Breast epithelium (tissue), 4 donors: ENCODE measurements around the gene AEBP2. TPM values are rescaled to one million over a fixed set of nuclear protein-coding genes. Genes with fewer than 3 reads are reported as not detected.

Experiments used
- DNase-seq, 2 donors: peaks; one replicate each; pipeline ENCODE4 v3.0.0-alpha.2; 2019; ENCODE audit warnings: low spot score in 2 of 2
- H3K27ac ChIP-seq, 2 donors: fragments of 200-600 bp; sonication (generic) in 1 of 2; one replicate each; pipeline ENCODE4 v1.5.1; 2016 to 2019; ENCODE audit warnings: mild to moderate bottlenecking in 1 of 2
- H3K27me3 ChIP-seq, 2 donors: fragments of 200-600 bp; sonication (generic) in 1 of 2; one replicate each; pipeline versions ENCODE4 v1.5.1 to v1.6.0; 2017 to 2019; ENCODE audit warnings: control low read depth in 1 of 2, mild to moderate bottlenecking in 1 of 2
- H3K36me3 ChIP-seq: fragments of 200-600 bp; one replicate; pipeline ENCODE4 v1.5.1; 2019
- H3K4me1 ChIP-seq, 2 donors: fragments of 200-600 bp; sonication (generic); one replicate each; pipeline ENCODE4 v1.5.1; 2016 to 2019; ENCODE audit warnings: control low read depth in 1 of 2
- H3K4me3 ChIP-seq, 3 donors: fragments of 200-600 bp; sonication (generic); 1 replicate in 2 of 3; 2 replicates in 1 of 3; pipeline ENCODE4 v1.5.1; 2016 to 2019; ENCODE audit warnings: mild to moderate bottlenecking in 3 of 3, moderate library complexity in 2 of 3
- H3K9me3 ChIP-seq, 2 donors: fragments of 200-600 bp; sonication (generic) in 1 of 2; one replicate each; pipeline ENCODE4 v1.5.1; 2016 to 2019; ENCODE audit warnings: control low read depth in 1 of 2
- CTCF ChIP-seq, 3 donors: fragments of 450-650 bp; IDR thresholded peaks; one replicate each; pipeline ENCODE4 v1.5.1; 2016 to 2017; ENCODE audit warnings: antibody characterized with exemption in 3 of 3, mild to moderate bottlenecking in 3 of 3, moderate library complexity in 3 of 3
- POLR2A ChIP-seq: fragments of 450-650 bp; IDR thresholded peaks from one replicate; pipeline ENCODE4 v1.6.1; 2016; ENCODE audit warnings: antibody characterized with exemption, mild to moderate bottlenecking, moderate library complexity
- POLR2AphosphoS5 ChIP-seq, 3 donors: sonication (generic); formaldehyde crosslinking; IDR thresholded peaks; one replicate each; pipeline ENCODE4 v1.6.1; 2017; ENCODE audit warnings: antibody characterized with exemption in 3 of 3
- intact Hi-C: fragments of 100-400 bp; cut with DNase I; formaldehyde crosslinking; loops from one replicate; pipeline ENCODE4 v1.15.1; 2023; ENCODE audit warnings: low total_unique reads
- total RNA-seq, 3 donors: library from RNA; depleted of rRNA; stranded (reverse); fragments of >200 nt; gene quantifications; one replicate each; pipeline ENCODE4 v1.1.0, GENCODE V29; 2016

The AEBP2 gene
- total RNA-seq, 3 donors from 2014 or later, result 38.2 to 50.3 (median 42.0) TPM

DNA sequence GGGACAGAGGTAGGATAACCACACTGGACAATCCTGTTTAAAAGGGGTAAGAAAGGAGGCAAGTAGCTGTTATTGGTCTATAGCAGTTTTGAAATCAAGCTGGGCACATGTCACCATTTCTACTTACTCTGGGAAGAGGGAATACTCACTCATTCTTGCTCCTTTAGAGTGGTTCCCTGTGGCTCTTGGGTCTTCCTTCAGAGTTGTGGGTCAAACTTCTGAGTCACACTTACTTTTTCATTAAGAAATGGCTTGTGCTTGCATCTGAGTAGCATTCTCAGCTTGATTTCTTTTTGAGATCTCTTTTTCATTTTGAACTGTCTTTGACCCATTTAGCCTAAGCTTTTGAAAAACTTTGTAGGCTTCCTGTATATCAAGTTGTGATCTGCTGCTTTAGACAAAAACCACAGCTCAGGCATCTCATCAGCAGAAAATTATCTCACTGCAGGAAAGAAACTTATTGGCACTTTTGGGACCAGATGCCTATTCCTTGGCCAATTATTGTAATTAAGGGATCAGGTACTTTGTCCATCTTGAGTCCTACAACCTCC, 122.2 kb downstream of the AEBP2 start:
- TF ChIP-seq CTCF (IDR thresholded peaks at IDR 0.05) (no peak), POLR2AphosphoS5 (IDR thresholded peaks at IDR 0.05) (no peak), POLR2A (no peak)
- intact Hi-C loops, result no loop called here

More for the DNA sequence above, 122.2 kb downstream of the AEBP2 start:
- no peak overlapping the region for H3K4me3 ChIP-seq
- H3K9me3 ChIP-seq, result no peaks in the 10 kb centered on the region
- H3K27me3 ChIP-seq, result no peaks in the 10 kb centered on the region
- no peak overlapping the region for H3K27ac ChIP-seq
- no peak for DNase-seq
- no peaks in the 10 kb centered on the region for H3K36me3 ChIP-seq
- H3K4me1 ChIP-seq, result no peaks in the 10 kb centered on the region
